ENCODE data around the gene LDB2.

DNA sequence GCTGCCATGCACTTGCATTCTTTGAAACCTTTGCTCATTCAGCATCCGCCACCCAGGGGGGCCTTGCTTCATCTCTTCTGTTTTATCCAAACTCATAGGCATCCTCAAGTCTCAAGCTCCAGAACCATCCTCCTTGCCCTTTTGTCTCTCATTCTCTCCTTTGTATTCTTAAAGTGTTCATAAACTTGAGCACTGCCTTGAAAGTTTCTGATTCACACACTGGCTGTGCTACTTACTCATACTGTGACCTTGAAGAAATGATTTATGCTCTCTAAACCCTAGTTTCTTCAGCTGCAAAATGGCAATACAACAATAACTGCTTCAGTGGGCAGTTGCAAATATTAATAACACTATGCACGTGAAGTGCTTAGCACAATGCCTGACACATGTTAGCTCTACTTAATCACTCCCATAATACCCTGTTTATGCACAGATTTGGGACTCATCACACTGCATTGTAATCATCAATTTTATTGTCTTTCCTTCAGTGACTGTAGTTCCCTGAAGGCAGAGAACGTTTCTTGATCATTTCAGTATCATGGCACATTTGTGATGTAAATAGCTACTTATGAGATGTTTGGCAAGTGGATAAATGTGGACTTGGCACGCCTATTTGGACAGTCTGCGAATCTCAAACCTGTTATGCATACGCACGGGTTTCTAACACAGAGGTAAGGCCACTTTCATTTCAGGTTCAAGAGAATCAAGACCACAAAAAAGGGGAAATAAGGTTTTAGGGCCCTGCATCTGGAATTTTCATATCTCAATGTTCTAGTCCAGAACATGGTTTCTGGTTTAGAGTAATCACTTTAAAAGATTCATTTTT, 291.0 kb downstream of the LDB2 start:
- TF ChIP-seq EZH2phosphoT487 (IDR thresholded peaks at IDR 0.05; ENCODE audit: borderline replicate concordance): no peak
- TF ChIP-seq, protein P1, sequence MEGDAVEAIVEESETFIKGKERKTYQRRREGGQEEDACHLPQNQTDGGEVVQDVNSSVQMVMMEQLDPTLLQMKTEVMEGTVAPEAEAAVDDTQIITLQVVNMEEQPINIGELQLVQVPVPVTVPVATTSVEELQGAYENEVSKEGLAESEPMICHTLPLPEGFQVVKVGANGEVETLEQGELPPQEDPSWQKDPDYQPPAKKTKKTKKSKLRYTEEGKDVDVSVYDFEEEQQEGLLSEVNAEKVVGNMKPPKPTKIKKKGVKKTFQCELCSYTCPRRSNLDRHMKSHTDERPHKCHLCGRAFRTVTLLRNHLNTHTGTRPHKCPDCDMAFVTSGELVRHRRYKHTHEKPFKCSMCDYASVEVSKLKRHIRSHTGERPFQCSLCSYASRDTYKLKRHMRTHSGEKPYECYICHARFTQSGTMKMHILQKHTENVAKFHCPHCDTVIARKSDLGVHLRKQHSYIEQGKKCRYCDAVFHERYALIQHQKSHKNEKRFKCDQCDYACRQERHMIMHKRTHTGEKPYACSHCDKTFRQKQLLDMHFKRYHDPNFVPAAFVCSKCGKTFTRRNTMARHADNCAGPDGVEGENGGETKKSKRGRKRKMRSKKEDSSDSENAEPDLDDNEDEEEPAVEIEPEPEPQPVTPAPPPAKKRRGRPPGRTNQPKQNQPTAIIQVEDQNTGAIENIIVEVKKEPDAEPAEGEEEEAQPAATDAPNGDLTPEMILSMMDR (conservative IDR thresholded peaks at IDR 0.05; ENCODE audit: low read length): no peak

All from Loucy (cell line).